A549 treated with RU486 at 1 μM for 4 hours (cell line): ENCODE results near the gene PTPRS. TPM values are rescaled to one million over a fixed set of nuclear protein-coding genes. Genes with fewer than 3 reads are reported as not detected.

Source experiments
- total RNA-seq: library from RNA; stranded (reverse); fragments of 200-300 nt; extraction: Qiagen RNA extraction; gene quantifications from 5 replicates; pipeline ENCODE4 v1.2.3, GENCODE V29; 2022; ENCODE audit warnings: low read depth

The PTPRS gene
- total RNA-seq = 18.0 to 28.6 TPM (median 20.9 TPM) in 5 replicates

DNA sequence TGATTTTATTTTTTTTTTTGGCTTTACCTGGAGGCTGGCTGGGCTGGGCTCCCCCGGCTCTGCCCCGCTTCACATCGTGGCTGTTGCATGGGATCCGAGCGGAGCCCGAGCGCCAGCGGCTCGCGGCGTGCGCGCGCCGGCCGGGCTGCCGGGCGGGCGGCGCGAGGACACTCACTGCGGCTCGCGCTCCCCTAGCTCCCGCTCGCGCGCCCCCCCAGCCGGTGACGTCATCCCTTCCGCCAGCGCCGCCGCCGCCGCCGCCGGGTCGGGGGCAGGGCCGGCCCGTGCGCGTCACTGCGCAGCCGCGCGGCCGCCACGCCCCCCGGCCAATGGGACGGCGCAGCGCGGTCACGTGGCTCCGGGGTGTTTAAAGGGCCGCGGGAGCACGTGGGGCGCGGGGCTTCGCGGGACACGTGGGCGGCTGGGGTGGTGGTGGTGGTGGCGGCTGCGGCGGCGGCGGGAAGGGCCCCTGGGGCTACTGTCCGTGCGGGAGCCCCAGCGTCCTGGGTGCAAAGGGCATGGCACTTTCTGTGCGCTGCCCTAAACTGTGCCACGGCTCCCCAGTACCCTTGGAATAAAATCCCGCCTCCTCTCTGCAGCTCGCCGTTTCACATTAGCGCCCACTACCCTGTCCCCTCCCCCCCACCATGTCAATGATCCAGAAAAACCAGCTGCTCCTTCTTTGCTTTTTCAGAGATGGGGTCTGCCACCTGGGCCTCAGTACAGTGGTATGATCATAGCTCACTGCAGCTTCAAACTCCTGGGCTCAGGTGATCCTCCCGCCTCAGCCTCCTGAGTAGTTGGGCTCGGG is at the start of gene PTPRS:
TSS of gene PTPRS (minus strand) at position 176 of the 811 bp plus-strand sequence. CDS start 54,672 bp downstream, outside the sequence.

Other genes starting within 250 kb of the PTPRS start
- not detected in 5 replicates for gene ZNRF4, start 114.6 kb upstream of the PTPRS start, total RNA-seq
- 2.0 to 3.1 TPM (median 2.6 TPM) in 5 replicates for gene TINCR, start 227.1 kb upstream of the PTPRS start, total RNA-seq